Uterus (tissue), 2 donors: Measurements from ENCODE around the gene NLGN1.

Experiments used
- CTCF ChIP-seq, 4 experiments: fragments of 200-600 bp in 2 of 4; fragments of 450-650 bp in 2 of 4; sonication (generic) in 2 of 4; IDR thresholded peaks; one replicate each; pipeline ENCODE4 v1.5.1; 2016 to 2019; ENCODE audit warnings: antibody characterized with exemption in 4 of 4, mild to moderate bottlenecking in 2 of 4, moderate library complexity in 1 of 4
- POLR2A ChIP-seq, 2 donors: fragments of 450-650 bp; IDR thresholded peaks; one replicate each; pipeline ENCODE4 v1.6.1; 2016; ENCODE audit warnings: antibody characterized with exemption in 2 of 2, mild to moderate bottlenecking in 1 of 2, moderate library complexity in 1 of 2

GRCh38 chr3:173479301-173479700, 81.8 kb downstream of the NLGN1 start:
- TF ChIP-seq CTCF (IDR thresholded peaks at IDR 0.05) = no peak
- no peak for TF ChIP-seq POLR2A (IDR thresholded peaks at IDR 0.05)
